Activated T-cell treated with anti-CD3 and anti-CD28 coated beads, Interleukin-2, amount 50 U/mL, for 24 hours (primary cell): Measurements from ENCODE around the gene MUC22.
"Not testable (repeated sequence)": the region's sequence is repeated elsewhere in the genome, so short reads cannot be mapped to it uniquely, and the experiment has no call there.

Experiments
- DNase-seq: peaks from one replicate; pipeline ENCODE4 v3.0.0-alpha.2; 2020
- H3K27ac Mint-ChIP-seq: 2 replicates; pipeline ENCODE4 v1.8.0; 2020; ENCODE audit warnings: mild to moderate bottlenecking, mixed read lengths
- H3K27me3 Mint-ChIP-seq: 2 replicates; pipeline ENCODE4 v1.8.0; 2020; ENCODE audit warnings: mixed read lengths
- H3K36me3 Mint-ChIP-seq: 2 replicates; pipeline ENCODE4 v1.8.0; 2020; ENCODE audit warnings: low read depth, mixed read lengths
- H3K4me1 Mint-ChIP-seq: 2 replicates; pipeline ENCODE4 v1.8.0; 2020; ENCODE audit warnings: low read depth, mixed read lengths
- H3K4me3 Mint-ChIP-seq: 2 replicates; pipeline ENCODE4 v1.8.0; 2020; ENCODE audit warnings: mild to moderate bottlenecking, moderate library complexity, mixed read lengths
- H3K9me3 Mint-ChIP-seq: 2 replicates; pipeline ENCODE4 v1.8.0; 2020; ENCODE audit warnings: mixed read lengths

The MUC22 gene

DNA sequence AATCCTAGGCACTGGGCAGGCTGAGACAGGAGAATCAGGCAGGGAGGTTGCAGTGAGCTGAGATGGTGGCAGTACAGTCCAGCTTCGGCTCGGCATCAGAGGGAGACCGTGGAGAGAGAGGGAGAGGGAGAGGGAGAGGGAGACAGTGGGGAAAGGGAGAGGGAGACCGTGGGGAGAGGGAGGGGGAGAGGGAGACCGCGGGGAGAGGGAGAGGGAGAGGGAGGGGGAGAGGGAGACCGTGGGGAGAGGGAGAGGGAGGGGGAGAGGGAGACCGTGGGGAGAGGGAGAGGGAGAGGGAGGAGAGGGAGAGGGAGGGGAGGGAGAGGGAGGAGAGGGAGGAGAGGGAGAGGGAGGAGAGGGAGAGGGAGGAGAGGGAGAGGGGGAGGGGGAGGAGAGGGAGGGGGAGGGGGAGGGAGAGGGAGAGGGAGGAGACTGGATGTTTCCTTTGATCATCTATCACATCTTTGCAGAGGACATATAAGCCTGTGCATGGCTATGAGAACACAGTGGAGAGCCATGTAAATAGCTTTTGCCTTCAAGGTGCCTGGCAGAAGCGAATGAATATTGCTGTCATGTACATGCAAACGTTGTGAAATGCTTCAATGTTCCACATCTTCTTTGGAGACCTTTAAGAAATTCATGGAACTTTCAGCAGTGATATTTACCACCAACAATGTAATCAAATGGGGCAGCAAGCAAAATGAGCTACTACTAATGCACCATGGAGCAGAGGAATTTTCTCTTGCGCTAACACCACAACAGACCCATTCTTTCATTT lies 57.8 kb downstream of the MUC22 start:
- not testable (repeated sequence) for H3K27me3 Mint-ChIP-seq, H3K9me3 Mint-ChIP-seq

DNA sequence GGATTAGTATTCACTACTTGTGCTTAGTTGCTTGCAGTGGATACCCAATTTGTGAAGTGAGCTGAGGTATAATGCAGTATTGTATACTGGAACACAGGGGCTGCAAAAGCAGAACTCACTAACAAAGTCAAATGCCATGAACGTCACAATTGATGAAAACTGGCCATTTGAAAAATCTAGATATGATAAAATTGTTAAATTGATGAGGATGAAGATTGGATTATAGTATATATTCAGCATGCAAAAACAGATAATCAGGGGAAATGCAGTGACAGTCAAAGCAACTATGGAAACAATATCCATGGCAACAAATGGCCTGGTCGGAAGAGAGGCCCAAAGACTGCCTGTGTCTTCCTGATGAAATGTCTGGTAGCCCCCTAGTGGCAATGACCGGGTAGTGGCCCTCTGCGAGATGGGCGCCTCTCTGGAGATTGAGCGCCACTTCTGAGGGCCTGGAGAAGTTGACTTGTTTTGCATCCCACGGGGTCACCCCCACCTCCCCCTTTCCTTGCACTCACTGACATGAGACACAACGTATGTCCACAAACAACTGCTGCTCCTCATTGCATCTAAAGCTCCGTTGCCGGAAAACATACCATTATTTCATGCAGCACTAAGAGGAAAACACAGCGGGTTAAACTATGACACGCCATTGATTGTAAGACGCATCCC lies 58.5 kb downstream of the MUC22 start:
- Mint-ChIP-seq H3K4me3 (no peak overlapping the region), H3K36me3 (no peaks in the 10 kb centered on the region), H3K9me3 (no peaks in the 10 kb centered on the region), H3K27ac (no peak overlapping the region), H3K27me3 (no peaks in the 10 kb centered on the region), H3K4me1 (peaks cover 5% of the 10 kb centered on the region)
- peak; percentile 78 for DNase-seq

More for the DNA sequence above, 57.8 kb downstream of the MUC22 start:
- H3K36me3 Mint-ChIP-seq, H3K4me1 Mint-ChIP-seq, H3K4me3 Mint-ChIP-seq, DNase-seq, H3K27ac Mint-ChIP-seq: not testable (repeated sequence)

GRCh38 chr6:31070711-31071197 lies 60.5 kb downstream of the MUC22 start:
- Mint-ChIP-seq H3K4me1 (peaks cover 5% of the 10 kb centered on the region), H3K27me3 (no peaks in the 10 kb centered on the region), H3K27ac (no peak overlapping the region), H3K4me3 (no peak overlapping the region), H3K36me3 (no peaks in the 10 kb centered on the region), H3K9me3 (no peaks in the 10 kb centered on the region)
- no peak for DNase-seq

DNA sequence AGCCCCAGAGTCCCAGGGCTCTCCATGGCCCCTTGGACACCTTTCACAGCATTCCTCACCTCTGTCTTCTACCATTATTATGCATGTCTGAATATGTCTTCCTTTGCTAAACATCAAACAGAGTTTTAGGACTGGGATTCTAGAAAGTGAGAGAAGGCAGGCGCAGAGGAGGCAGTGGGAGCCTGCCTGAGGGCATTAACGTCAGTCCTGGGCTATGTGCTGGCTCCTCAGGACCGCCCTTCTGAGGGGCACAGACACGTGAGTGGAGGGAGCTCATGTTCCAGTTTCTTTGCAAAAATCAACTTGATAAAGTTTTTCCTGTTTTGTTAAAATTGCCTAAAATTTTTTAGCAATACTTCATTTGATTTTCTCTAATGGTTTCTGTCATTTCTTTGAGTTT lies 64.1 kb downstream of the MUC22 start:
- H3K36me3 Mint-ChIP-seq = no peaks in the 10 kb centered on the region
- no peaks in the 10 kb centered on the region for H3K9me3 Mint-ChIP-seq
- no peak overlapping the region for H3K4me3 Mint-ChIP-seq
- DNase-seq = no peak
- no peaks in the 10 kb centered on the region for H3K27me3 Mint-ChIP-seq
- no peak overlapping the region for H3K27ac Mint-ChIP-seq
- H3K4me1 Mint-ChIP-seq = peaks cover 4% of the 10 kb centered on the region

DNA sequence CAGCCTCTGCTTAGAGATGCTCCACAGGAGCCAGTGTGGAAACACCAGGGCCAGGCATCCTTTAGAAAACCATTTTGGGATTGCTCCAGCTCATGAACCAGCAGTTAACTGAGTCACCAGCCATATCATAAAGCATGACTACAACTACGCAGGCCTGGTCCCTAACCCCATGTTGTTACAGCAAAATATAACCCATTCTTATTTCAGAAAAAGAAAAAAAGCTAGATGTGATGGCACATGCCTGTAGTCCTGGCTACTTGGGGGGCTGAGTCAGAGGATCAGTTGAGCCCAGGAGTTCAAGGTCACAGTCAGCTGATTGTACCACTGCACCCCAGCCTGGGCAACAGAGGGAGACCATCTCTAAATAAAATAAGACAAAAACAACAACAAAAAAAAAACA lies 65.3 kb downstream of the MUC22 start:
- no peaks in the 10 kb centered on the region for H3K27me3 Mint-ChIP-seq
- H3K4me1 Mint-ChIP-seq = peaks cover 7% of the 10 kb centered on the region

GRCh38 chr6:31076611-31077010 lies 66.3 kb downstream of the MUC22 start:
- no peaks in the 10 kb centered on the region for H3K36me3 Mint-ChIP-seq
- no peaks in the 10 kb centered on the region for H3K27me3 Mint-ChIP-seq
- no peak overlapping the region for H3K27ac Mint-ChIP-seq
- H3K4me1 Mint-ChIP-seq = peaks cover 7% of the 10 kb centered on the region
- no peak for DNase-seq
- no peak overlapping the region for H3K4me3 Mint-ChIP-seq
- H3K9me3 Mint-ChIP-seq = no peaks in the 10 kb centered on the region

More for the DNA sequence above, 65.3 kb downstream of the MUC22 start:
- Mint-ChIP-seq H3K27ac (no peak overlapping the region), H3K9me3 (no peaks in the 10 kb centered on the region), H3K4me3 (no peak overlapping the region), H3K36me3 (no peaks in the 10 kb centered on the region)
- no peak for DNase-seq

DNA sequence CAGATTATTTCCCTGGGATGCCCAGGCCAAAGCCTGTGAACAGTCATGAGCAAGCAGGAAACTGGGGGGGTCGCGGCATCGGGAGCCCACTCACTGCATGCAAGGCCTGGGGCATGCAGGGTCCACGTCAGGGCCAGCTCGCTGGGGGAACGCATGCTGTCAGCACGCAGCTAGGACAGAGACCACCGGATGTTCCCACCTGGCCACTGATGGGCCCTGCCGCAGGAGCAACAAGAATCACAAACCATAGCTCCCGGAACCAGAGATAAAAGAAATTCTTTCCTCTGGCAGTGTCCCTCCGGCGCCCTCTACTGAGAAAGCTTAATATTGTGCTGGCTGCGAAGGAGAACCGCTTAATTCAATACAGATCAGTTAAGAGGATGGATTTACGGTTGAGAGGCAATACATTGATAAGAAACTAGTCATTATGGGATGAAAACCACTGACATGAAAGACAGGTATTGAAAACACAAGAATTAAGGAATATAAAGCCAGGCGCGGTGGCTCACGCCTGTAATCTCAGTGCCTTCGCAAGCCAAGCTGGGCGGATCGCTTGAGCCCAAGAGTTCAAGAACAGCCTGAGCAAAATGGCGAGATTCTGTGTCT lies 69.5 kb downstream of the MUC22 start:
- Mint-ChIP-seq H3K27me3 (no peaks in the 10 kb centered on the region), H3K4me1 (peaks cover 9% of the 10 kb centered on the region), H3K9me3 (no peaks in the 10 kb centered on the region), H3K4me3 (peak overlapping the region; percentile 37), H3K36me3 (no peaks in the 10 kb centered on the region), H3K27ac (no peak overlapping the region)
- peak; percentile 75 for DNase-seq

DNA sequence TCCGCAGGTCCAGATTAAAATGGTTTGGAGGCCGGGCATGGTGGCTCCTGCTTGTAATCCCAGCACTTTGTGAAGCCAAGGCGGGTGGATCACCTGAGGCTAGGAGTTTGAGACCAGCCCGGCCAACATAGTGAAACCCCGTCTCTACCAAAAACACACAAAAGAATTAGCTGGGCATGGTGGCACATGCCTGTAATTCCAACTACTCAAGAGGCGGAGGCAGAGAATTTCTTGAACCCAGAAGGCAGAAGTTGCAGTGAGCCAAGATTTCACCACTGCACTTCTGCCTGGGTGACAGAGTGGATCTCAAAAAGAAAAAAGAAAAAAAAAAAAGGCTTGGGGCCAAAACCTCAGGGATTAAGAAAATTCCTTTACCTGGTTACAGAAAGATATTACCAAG lies 71.6 kb downstream of the MUC22 start:
- H3K27me3 Mint-ChIP-seq = no peaks in the 10 kb centered on the region
- peaks cover 11% of the 10 kb centered on the region for H3K4me1 Mint-ChIP-seq
- no peaks in the 10 kb centered on the region for H3K9me3 Mint-ChIP-seq
- H3K36me3 Mint-ChIP-seq = no peaks in the 10 kb centered on the region
- no peak for DNase-seq
- H3K4me3 Mint-ChIP-seq = no peak overlapping the region
- no peak overlapping the region for H3K27ac Mint-ChIP-seq

DNA sequence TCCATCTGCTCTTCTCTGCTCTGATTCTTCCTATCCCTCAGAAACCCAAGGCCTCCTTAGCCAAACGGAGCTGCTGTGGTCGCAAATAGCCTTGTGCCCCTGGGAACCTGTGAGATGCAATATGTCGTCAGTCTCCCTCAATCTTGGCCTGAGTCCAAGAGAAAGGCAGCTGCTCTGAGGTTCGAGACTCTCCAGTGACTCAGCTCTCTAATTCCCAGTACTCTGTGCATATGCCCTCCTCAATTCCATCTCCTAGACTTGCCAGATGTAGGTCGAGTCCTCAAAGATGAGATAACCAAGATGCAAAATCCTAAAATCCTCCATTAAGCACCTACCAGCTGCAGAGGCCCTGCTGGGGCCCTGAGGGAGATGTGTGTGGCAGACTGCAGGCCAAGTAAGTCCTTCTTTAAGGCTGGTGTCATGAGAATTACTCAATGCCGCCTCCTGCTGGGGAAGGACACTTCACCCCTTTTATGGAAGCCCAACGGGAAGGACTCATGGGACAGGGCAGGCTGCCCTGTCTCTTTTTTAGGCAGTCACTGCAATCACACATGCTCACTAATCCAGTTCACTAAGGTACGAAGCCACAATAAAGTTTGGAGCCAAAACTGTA lies 73.6 kb downstream of the MUC22 start:
- Mint-ChIP-seq H3K4me1 (peaks cover 19% of the 10 kb centered on the region), H3K36me3 (no peaks in the 10 kb centered on the region), H3K9me3 (no peaks in the 10 kb centered on the region), H3K27me3 (no peaks in the 10 kb centered on the region), H3K27ac (no peak overlapping the region), H3K4me3 (no peak overlapping the region)
- peak; percentile 48 for DNase-seq
